Muscle of back (tissue), 13 donors: ENCODE measurements around the gene GTF3C5. TPM values are rescaled to one million over a fixed set of nuclear protein-coding genes. Genes with fewer than 3 reads are reported as not detected.

Experiments
- DNase-seq, 3 donors: peaks; one replicate each; pipeline versions ENCODE4 v3.0.0 to v3.0.0-alpha.2; 2013
- long read RNA-seq, 9 donors: transcript quantifications; one replicate each; lab custom pipeline, GENCODE V29; 2026
- polyA plus RNA-seq, 10 donors: library from polyadenylated mRNA; unstranded; fragments of 120-200 nt; gene quantifications; one replicate each; pipeline ENCODE4 v1.2.1, GENCODE V29; 2013; ENCODE audit not compliant: insufficient read length in 10 of 10

Gene GTF3C5
- 10 to 100 TPM; 34.4 to 55.4 (median 46.3) TPM for polyA plus RNA-seq
- long read RNA-seq, donor 1, partial matches to known transcripts: 0 of 3 reads
- long read RNA-seq, donor 1, other reads (novel, unspliced or antisense): 0 of 3 reads
- long read RNA-seq, donor 2, partial matches to known transcripts: 0 of 5 reads
- long read RNA-seq, donor 2, other reads (novel, unspliced or antisense): 0 of 5 reads
- long read RNA-seq, donor 3: 0 reads
- long read RNA-seq, donor 4, partial matches to known transcripts: 0 of 2 reads
- long read RNA-seq, donor 4, other reads (novel, unspliced or antisense): 0 of 2 reads
- long read RNA-seq, donor 5, transcript GTF3C5-210 (3 exons, 696 nt): major isoform, 5 of 32 reads
- long read RNA-seq, donor 5, partial matches to known transcripts: 23 of 32 reads
- long read RNA-seq, donor 5, other reads (novel, unspliced or antisense): 0 of 32 reads
- long read RNA-seq, donor 6, transcript GTF3C5-202 (11 exons, 2,406 nt): major isoform, 5 of 19 reads
- long read RNA-seq, donor 6, partial matches to known transcripts: 12 of 19 reads
- long read RNA-seq, donor 6, other reads (novel, unspliced or antisense): 0 of 19 reads
- long read RNA-seq, donor 7, partial matches to known transcripts: 0 of 3 reads
- long read RNA-seq, donor 7, other reads (novel, unspliced or antisense): 0 of 3 reads
- long read RNA-seq, donor 8, transcript GTF3C5-202 (11 exons, 2,406 nt): major isoform, 6 of 25 reads
- long read RNA-seq, donor 8, partial matches to known transcripts: 19 of 25 reads
- long read RNA-seq, donor 8, other reads (novel, unspliced or antisense): 0 of 25 reads
- long read RNA-seq, donor 9, partial matches to known transcripts: 0 of 1 reads
- long read RNA-seq, donor 9, other reads (novel, unspliced or antisense): 0 of 1 reads

DNA sequence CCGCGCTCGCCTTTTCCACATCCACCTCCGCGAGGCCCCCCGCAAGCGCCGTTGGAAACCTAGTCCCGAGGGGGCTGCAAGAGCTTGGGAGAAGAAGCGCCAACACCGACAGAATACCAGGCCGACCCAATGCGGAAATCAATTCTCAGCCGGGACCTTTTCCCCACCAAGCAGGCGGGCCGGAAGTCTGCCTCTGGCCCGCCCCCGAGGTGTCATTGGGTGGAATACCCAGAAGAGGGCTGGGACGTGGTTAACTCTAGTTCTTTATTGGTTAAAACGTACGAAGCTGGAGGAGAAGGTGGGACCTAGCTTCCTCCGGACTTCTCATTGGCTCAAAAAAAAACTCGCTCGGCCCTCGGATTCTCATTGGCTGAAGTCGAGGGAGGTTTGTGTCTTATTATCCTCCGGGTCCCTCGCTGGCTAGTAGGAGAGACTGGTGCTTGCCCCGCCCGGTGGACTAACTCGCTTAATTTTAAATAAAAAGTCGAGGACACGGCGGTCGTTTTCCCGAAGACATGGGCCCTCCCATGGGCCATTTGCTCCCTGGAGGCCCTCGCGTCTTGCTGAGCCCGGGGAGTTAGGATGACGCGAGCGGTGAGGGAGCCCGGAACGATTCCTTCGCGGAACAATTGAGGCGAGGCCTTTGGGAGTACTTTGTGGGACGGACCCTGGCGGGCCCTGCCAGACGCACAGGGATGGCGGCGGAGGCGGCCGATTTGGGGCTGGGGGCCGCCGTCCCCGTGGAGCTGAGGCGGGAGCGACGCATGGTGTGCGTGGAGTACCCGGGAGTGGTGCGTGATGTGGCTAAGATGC is at the start of gene GTF3C5:
Gene GTF3C5 (plus strand): TSS at position 681 of the 813 bp plus-strand sequence. CDS start 15 bp downstream, at position 696.
- peak; percentile 97 to 100 (median 98) for DNase-seq

DNA sequence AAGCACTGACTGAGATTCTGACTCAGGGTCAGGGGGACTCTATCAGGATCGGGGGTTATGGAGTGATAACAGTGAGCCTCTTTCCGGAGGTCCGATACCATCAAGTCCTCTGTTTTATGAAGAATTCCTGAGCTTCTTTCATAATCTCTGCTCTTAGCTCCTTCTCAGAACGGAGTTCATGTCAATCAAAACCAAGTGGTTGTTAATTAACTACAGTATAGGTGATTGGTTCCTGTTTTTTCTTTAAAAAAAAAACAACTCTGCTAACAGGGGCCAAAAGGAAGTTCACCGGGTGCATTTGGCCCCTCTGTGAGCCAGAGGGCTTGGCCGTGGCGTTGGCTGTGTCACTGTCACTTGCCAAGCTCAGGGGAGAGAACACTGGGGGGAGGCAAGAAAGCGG is 48.3 kb upstream of the GTF3C5 start:
- DNase-seq: no peak

DNA sequence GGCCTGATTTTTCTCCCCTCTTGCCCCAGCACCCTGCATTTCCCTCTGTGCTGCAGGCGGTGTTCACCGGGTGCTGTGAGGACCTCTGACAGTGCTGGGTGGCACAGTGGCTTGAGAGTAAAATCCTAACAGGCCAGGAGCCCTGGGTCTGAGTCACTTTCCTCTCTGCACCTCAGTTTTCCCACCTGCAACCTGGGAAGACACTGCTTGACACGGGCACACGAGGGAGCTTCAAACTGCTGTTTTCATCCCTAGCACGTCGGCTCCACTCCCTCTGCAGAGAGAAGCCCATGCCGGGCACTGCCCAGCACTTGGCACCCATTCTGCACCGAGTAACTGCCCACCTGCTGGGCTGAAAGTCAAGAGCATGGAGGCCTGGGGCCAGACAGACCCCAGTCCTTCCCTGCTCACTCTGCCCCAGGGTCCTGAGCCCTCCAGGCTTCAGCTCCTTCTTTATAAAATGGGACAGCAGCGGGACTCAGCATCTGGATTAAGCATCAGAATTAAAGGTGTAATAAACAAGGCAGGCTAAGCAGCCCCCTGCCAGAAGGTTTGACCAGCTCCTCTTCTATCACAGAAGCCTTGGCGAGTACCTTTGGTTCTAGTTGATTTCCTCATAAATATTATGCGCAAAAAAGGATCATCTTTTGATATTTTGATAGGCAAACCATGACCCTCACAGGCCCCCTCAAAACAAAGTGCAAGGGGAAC is 47.2 kb upstream of the GTF3C5 start:
- no peak for DNase-seq

GRCh38 chr9:132984202-132985070 is 46.4 kb upstream of the GTF3C5 start:
- no peak for DNase-seq

GRCh38 chr9:132985071-132985350 is 45.8 kb upstream of the GTF3C5 start:
- no peak for DNase-seq

DNA sequence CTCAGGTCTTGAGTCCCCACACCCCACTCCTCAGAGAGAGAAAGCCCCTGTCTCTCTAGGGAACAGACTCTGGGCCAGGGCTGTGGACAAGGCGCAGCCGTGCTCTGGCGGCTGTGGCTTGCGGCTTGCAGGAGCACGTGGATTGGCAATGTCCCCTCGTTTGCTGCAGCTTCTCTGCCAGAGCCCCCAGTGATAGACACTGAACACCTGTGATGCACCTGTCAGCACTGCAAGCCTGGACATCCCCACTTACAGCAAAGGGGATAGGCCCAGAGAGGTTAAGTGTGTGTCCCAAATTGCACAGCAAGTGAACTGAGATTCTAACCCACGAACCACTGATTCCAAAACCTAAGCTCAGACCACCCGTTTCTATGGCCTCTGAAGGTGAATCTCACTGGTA is 45.3 kb upstream of the GTF3C5 start:
- DNase-seq: no peak

- no peak for DNase-seq
Measured at GRCh38 chr9:132986114-132986513, 44.7 kb upstream of the GTF3C5 start.

DNA sequence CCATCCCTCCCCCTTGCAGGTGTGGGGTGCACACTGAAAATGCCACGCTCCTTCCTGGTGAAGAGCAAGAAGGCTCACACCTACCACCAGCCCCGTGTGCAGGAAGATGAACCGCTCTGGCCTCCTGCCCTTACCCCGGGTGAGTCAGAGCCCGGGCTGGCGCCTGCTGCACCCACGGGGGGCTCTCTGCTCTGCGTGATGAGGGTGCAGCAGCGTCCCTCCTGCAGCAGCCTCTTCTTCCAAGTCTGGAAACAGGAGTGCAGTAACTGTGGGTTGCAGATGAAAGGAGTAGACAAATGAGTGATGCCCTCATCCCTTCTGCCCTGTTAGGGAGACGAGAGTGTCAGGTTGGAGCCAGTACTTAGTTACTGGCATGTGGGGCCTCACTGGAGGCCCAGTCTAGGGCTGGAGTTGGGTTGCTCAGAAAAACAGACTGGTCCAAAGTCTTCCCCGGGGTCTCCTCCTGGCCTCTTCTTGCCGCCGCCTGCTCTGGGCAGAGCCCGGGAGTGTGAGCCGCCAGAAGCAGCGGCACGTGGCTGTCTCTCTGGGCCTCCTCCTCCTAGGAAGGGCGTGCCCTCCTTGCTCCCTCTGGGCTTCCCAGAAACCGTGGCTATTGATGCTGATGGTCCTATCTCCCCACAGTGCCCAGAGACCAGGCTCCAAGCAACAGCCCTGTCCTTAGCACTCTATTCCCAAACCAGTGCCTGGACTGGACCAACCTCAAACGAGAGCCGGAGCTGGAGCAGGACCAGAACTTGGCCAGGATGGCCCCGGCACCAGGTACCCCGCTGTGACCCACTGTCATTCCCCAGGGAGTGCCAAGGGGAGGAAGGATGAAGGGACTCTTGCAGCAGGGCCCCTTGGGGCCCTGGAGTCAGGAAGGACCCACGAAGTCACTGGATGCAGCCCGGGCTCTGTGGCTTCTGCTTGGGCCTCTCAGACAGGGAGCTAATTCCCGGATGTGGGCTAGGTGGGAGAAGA is 43.9 kb upstream of the GTF3C5 start:
- no peak for DNase-seq

DNA sequence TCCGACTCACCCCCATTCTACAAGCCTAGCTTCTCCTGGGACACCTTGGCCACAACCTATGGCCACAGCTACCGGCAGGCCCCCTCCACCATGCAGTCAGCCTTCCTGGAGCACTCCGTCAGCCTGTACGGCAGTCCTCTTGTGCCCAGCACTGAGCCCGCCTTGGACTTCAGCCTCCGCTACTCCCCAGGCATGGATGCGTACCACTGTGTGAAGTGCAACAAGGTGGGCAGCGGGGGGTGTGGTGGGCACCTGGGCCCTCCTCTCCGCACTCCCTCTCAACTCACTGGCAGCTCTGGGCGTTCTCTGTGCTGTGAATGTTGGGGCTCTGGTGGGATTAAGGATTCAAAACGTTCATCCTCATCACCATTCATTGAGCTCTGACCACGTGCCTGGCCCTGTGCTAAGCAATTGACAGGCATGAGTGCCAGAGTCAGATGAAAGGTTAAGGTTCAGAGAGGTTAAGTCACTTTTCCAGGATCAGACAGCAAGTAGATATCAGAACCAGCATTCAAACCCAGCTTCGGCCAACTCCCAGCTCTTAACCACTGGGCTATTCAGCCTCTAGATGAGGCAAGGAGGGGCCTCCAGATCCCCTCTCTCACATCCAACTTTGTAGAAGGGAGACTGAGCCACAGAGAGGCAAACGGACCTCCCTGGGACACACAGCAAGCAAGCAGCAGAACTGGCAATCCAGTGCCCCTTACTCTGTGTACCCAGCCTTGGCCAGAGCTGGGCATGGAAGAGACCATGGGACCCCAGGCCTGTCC is 42.4 kb upstream of the GTF3C5 start:
- DNase-seq: no peak

GRCh38 chr9:132989014-132989310 is 41.8 kb upstream of the GTF3C5 start:
- DNase-seq: no peak

GRCh38 chr9:132989414-132989996 is 41.3 kb upstream of the GTF3C5 start:
- no peak for DNase-seq

DNA sequence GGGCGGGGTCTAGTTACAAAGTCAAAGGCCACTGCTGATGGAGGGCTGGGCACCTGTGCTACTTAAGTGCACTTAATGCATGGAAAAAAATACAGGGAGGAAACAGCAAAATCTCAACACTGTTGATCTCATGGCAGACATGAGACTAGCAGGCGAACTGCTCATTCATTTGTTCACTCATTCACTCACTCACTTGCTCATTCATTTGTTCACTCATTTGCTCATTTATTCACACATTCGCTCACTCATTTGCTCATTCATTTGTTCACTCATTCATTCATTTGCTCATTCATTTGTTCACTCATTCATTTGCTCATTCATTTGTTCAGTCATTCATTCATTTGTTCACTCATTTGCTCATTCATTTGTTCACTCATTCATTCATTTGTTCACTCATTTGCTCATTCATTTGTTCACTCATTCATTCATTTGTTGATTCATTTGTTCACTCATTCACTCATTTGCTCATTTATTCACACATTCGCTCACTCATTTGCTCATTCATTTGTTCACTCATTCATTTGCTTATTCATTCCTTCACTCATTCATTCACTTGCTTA is 40.7 kb upstream of the GTF3C5 start:
- peak in 1 of 3 donors; percentile 32 for DNase-seq

- no peak for DNase-seq
Measured at GRCh38 chr9:132990781-132991180, 40.0 kb upstream of the GTF3C5 start.

DNA sequence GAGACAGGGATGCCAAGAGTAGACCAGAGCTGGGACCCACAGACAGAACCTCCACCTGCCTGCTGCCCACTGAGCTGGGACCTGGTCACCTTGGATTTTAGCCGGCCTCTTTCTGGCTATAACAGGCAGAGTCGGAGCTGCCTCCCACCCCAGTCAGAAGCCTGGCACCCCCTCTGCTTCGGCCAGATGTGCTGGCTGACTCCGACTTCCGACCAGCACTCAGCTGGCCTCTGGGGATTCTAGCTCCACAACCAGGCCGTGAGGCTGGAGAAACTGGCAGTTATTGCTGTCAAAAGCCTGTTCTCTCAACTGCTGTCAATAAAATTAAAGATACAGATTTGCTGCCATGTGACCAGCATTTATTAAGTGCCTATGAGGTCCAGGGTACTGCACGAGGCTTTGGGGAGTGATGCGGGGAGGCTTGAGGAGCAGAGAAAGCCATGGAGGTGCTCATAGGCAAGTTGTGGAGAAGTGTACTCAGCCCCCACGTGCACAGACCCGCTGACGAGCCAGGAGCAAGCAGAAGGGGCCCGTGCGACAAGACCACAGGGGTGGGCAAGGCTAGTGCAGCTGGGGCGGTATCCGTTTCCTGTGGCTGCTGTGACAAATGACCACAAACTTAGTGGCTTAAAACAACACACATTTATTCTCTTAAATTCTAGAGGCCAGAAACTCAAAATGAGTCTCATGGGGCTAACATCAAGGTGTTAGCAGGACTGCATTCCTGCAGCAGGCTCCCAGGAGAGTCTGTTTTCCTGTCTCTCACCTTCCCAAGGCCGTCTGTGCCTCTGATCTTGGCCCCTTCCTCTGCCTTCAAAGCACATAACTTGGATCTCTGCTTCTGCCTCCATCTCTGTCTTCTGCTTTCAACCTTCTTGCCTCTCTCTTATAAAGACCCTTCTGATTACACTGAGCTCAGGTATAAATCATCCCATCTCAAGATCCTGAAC is 39.2 kb upstream of the GTF3C5 start:
- no peak for DNase-seq

DNA sequence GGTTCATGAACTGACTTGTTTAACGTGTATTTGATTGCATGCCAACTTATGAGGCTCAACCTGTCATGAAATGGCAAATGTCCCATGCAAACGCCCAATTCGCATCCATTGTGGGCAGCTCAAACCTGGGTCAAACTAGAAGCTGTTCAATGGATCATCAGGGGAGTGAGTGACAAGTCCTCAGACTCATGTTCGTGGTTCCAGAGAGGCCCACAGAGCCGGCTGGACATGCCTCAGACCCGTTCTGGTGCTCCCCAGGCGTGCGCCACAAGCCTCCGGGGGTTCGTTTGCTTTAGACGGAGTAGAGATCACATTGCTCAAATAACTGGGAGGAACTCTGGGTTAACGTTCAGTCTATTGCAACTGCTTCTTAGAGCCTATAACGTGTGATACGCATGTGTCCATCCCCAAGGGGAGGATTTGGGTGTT is 37.3 kb upstream of the GTF3C5 start:
- no peak for DNase-seq

- DNase-seq: no peak
Measured at GRCh38 chr9:132994410-132995120, 36.2 kb upstream of the GTF3C5 start.
